OCI-LY7 (cell line): Measurements from ENCODE around the gene CYP11A1. TPM values are rescaled to one million over a fixed set of nuclear protein-coding genes. Genes with fewer than 3 reads are reported as not detected.

Experiments used
- BruUV-seq: library from RNA; stranded (reverse); fragments of 400-500 nt; replicated peaks from 2 replicates; lab custom pipeline; 2021; lab: Mats Ljungman, UMichigan
- CTCF ChIA-PET: fragments of 300-600 bp; sonication (Branson Sonifier 250); formaldehyde crosslinking; loops from one replicate; lab custom pipeline; 2022; ENCODE audit warnings: antibody characterized with exemption; ENCODE audit not compliant: unreplicated experiment; lab: Charles Lee
- POLR2A ChIA-PET: fragments of 300-600 bp; sonication (Branson Sonifier 250); formaldehyde crosslinking; loops from one replicate; lab custom pipeline; 2022; ENCODE audit warnings: antibody characterized with exemption; lab: Charles Lee
- DNase-seq: peaks from one replicate; pipeline ENCODE4 v3.0.0-alpha.2; 2015; ENCODE audit warnings: low spot score
- H2AFZ ChIP-seq: fragments of 200-600 bp; sonication (generic), shearing (Covaris generic); 2 replicates; pipeline ENCODE4 v1.6.1; 2014; ENCODE audit warnings: mild to moderate bottlenecking, antibody characterized with exemption, low read length, moderate library complexity
- H3K27ac ChIP-seq: fragments of 200-600 bp; sonication (generic); 2 replicates; pipeline ENCODE4 v1.5.1; 2014; ENCODE audit warnings: mixed run types, low read depth, mild to moderate bottlenecking, moderate library complexity, low read length, inconsistent platforms; ENCODE audit not compliant: poor library complexity, severe bottlenecking
- H3K36me3 ChIP-seq: fragments of 200-600 bp; sonication (generic); 2 replicates; pipeline ENCODE4 v1.6.1; 2014; ENCODE audit warnings: mild to moderate bottlenecking, antibody characterized with exemption, low read length, moderate library complexity, mixed read lengths; ENCODE audit not compliant: insufficient read depth
- H3K4me1 ChIP-seq: fragments of 200-600 bp; sonication (generic); 2 replicates; pipeline ENCODE4 v1.5.1; 2014; ENCODE audit warnings: mild to moderate bottlenecking, low read length; ENCODE audit not compliant: insufficient read depth, poor library complexity, severe bottlenecking
- H3K4me2 ChIP-seq: fragments of 200-600 bp; sonication (generic); 2 replicates; pipeline ENCODE4 v1.6.1; 2014; ENCODE audit warnings: mild to moderate bottlenecking, low read length
- H3K4me3 ChIP-seq: fragments of 200-600 bp; sonication (generic); 2 replicates; pipeline ENCODE4 v1.5.1; 2014; ENCODE audit warnings: mild to moderate bottlenecking, low read depth, low read length; ENCODE audit not compliant: poor library complexity, severe bottlenecking
- H3K79me2 ChIP-seq: fragments of 200-600 bp; sonication (generic); 2 replicates; pipeline ENCODE4 v1.6.1; 2016; ENCODE audit warnings: low read depth, mild to moderate bottlenecking, low read length, moderate library complexity, mixed read lengths; ENCODE audit not compliant: insufficient read depth
- H3K9me2 ChIP-seq: fragments of 200-600 bp; sonication (generic); 2 replicates; pipeline ENCODE4 v1.6.1; 2016; ENCODE audit warnings: mild to moderate bottlenecking, low read length, mixed read lengths; ENCODE audit not compliant: insufficient read depth
- H3K9me3 ChIP-seq: fragments of 200-600 bp; sonication (generic); 2 replicates; pipeline ENCODE4 v1.6.1; 2014; ENCODE audit warnings: mild to moderate bottlenecking, mixed run types, low read length, mixed read lengths
- H4K20me1 ChIP-seq: fragments of 200-600 bp; sonication (generic); 2 replicates; pipeline ENCODE4 v1.6.1; 2014; ENCODE audit warnings: mild to moderate bottlenecking, antibody characterized with exemption, low read length, moderate library complexity, mixed read lengths; ENCODE audit not compliant: insufficient read depth
- EZH2phosphoT487 ChIP-seq: fragments of 200-600 bp; sonication (generic); IDR thresholded peaks from 2 replicates; pipeline ENCODE4 v1.6.1; 2018; ENCODE audit warnings: low read depth, borderline replicate concordance, mild to moderate bottlenecking, mixed run types, antibody characterized with exemption, low read length, moderate library complexity, mixed read lengths
- intact Hi-C: fragments of 100-400 bp; cut with micrococcal nuclease; formaldehyde crosslinking; loops from one replicate; pipeline ENCODE4 v1.10.0; 2022; ENCODE audit not compliant: unreplicated experiment
- total RNA-seq, 2 experiments: library from RNA; depleted of rRNA in 1 of 2; stranded (reverse); fragments of >200 nt in 1 of 2; shearing (Covaris generic) in 1 of 2; gene quantifications; 2 replicates each; pipeline ENCODE4 v1.2.3, GENCODE V29; 2014 to 2022
- TF ChIP-seq, protein P1 (sequence below): fragments of 200-600 bp; sonication (generic); conservative IDR thresholded peaks from 2 replicates; pipeline ENCODE4 v1.5.1; 2014; ENCODE audit warnings: mild to moderate bottlenecking, antibody characterized with exemption, low read length, moderate library complexity, mixed read lengths

Gene CYP11A1
- total RNA-seq, 2 experiments from 2014 or later = not detected

DNA sequence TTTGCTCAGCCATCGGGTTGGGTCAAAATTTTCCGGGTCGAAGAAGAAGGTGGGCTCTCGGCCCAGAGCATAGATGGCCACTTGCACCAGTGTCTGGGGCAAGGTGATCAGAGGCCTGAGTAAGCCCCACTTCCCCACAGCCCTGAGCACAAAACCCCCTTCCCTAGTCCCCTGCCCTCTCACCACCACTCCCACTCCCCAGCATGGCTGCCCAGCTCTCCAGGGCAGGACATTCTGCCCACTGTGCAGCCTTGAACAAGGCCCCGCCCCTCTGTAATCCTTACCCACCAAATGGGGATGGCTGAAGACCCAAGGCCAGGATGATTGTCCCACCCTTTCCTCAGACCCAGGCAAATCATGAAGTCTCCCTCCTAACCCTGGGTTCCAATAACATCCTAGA is 28.8 kb downstream of the CYP11A1 start:
- Histone ChIP-seq H4K20me1 (no peaks in the 10 kb centered on the region), H3K4me2 (no peak overlapping the region), H2AFZ (no peak overlapping the region), H3K4me1 (no peaks in the 10 kb centered on the region), H3K9me2 (no peaks in the 10 kb centered on the region), H3K4me3 (no peak overlapping the region), H3K27ac (no peak overlapping the region), H3K36me3 (no peaks in the 10 kb centered on the region), H3K9me3 (no peaks in the 10 kb centered on the region), H3K79me2 (no peaks in the 10 kb centered on the region)
- TF ChIP-seq, protein P1, sequence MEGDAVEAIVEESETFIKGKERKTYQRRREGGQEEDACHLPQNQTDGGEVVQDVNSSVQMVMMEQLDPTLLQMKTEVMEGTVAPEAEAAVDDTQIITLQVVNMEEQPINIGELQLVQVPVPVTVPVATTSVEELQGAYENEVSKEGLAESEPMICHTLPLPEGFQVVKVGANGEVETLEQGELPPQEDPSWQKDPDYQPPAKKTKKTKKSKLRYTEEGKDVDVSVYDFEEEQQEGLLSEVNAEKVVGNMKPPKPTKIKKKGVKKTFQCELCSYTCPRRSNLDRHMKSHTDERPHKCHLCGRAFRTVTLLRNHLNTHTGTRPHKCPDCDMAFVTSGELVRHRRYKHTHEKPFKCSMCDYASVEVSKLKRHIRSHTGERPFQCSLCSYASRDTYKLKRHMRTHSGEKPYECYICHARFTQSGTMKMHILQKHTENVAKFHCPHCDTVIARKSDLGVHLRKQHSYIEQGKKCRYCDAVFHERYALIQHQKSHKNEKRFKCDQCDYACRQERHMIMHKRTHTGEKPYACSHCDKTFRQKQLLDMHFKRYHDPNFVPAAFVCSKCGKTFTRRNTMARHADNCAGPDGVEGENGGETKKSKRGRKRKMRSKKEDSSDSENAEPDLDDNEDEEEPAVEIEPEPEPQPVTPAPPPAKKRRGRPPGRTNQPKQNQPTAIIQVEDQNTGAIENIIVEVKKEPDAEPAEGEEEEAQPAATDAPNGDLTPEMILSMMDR = no peak
- TF ChIP-seq EZH2phosphoT487 = no peak
- ChIA-PET CTCF (no interaction called here), POLR2A (no interaction called here)
- BruUV-seq = no TSS peak
- intact Hi-C loops = no loop called here
- no peak for DNase-seq

DNA sequence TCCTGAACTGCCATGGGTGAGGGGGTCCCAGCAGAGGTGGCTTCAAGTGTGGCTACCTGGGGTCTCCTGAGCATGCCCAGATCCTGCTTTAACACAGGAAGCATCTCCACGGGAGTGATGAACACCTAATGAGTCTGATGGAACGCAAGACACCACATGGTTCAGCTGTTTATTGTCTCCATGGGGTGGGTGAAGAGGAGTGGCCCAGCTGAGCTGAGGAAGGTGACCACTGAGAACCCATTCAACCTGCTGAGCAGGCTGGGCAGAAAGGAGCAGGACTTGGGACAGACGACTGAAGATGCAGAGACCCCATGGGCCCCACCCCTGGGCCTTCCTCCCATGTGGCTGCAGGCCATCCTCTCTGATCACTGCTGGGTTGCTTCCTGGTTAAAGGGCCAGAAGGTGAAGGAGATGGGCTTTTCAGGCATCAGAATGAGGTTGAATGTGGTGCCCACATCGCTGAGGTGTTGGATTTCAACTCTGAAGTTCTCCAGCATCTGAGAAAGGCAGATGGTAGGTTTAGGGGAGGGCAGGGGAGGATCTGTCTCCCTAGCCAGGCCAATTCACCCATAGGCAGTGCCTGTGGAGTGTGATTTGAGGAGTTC is 29.7 kb downstream of the CYP11A1 start:
- no peaks in the 10 kb centered on the region for H4K20me1 ChIP-seq
- no peaks in the 10 kb centered on the region for H3K79me2 ChIP-seq
- H2AFZ ChIP-seq = no peak overlapping the region
- H3K4me2 ChIP-seq = no peak overlapping the region
- TF ChIP-seq EZH2phosphoT487 = no peak
- TF ChIP-seq, protein P1 = no peak
- no peak overlapping the region for H3K27ac ChIP-seq
- no peak for DNase-seq
- H3K4me1 ChIP-seq = no peaks in the 10 kb centered on the region
- no peaks in the 10 kb centered on the region for H3K9me3 ChIP-seq
- CTCF ChIA-PET = no interaction called here
- no peaks in the 10 kb centered on the region for H3K36me3 ChIP-seq
- no TSS peak for BruUV-seq
- POLR2A ChIA-PET = no interaction called here
- H3K9me2 ChIP-seq = no peaks in the 10 kb centered on the region
- intact Hi-C loops = no loop called here
- H3K4me3 ChIP-seq = no peak overlapping the region

DNA sequence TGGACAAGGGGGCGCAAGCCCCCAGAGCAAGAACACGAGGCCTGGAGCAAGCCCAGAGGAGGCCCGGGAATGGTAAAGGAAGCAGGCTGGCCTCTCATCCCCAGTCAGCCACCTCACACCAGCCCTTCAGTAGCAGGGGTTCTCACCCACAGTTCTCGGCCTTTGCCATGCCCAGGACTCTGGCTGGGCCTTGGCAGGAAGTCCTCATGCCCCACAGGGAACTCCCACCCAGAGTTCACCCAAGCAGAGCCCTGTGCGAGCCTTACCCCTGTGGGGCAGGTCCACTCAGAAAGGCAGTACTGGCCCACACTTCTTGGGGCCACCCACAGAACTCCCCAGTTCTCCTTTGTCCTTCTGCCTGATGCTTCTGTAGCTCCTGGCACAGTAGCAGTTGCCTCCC is 30.3 kb downstream of the CYP11A1 start:
- H3K9me2 ChIP-seq = no peaks in the 10 kb centered on the region
- no peaks in the 10 kb centered on the region for H3K36me3 ChIP-seq
- no TSS peak for BruUV-seq
- H3K4me2 ChIP-seq = no peak overlapping the region
- no peaks in the 10 kb centered on the region for H3K4me1 ChIP-seq
- TF ChIP-seq, protein P1 = no peak
- no peak for TF ChIP-seq EZH2phosphoT487
- ChIA-PET POLR2A (no interaction called here), CTCF (no interaction called here)
- intact Hi-C loops = no loop called here
- no peaks in the 10 kb centered on the region for H3K9me3 ChIP-seq
- H3K27ac ChIP-seq = no peak overlapping the region
- no peaks in the 10 kb centered on the region for H4K20me1 ChIP-seq
- H3K79me2 ChIP-seq = no peaks in the 10 kb centered on the region
- no peak for DNase-seq
- no peak overlapping the region for H2AFZ ChIP-seq
- H3K4me3 ChIP-seq = no peak overlapping the region
